Gastrocnemius medialis (tissue), 4 donors: ENCODE results near the gene NUP85. TPM values are rescaled to one million over a fixed set of nuclear protein-coding genes. Genes with fewer than 3 reads are reported as not detected.

ENCODE experiments used
- ATAC-seq, 2 donors: fragments of 150-250 bp; one replicate each; pipeline ENCODE4 v1.9.1; 2016
- DNase-seq, 2 donors: peaks; one replicate each; pipeline ENCODE4 v3.0.0-alpha.2; 2019
- H3K27ac ChIP-seq, 4 donors: fragments of 200-600 bp; sonication (generic); 1 replicate in 1 of 4; 2 replicates in 3 of 4; pipeline ENCODE4 v1.5.1; 2016 to 2018; ENCODE audit warnings: mild to moderate bottlenecking in 2 of 4, moderate library complexity in 1 of 4
- H3K27me3 ChIP-seq, 3 donors: fragments of 200-600 bp; sonication (generic) in 2 of 3; 1 replicate in 1 of 3; 2 replicates in 2 of 3; pipeline versions ENCODE4 v1.5.1 to v1.6.0; 2016 to 2019; ENCODE audit warnings: mild to moderate bottlenecking in 1 of 3, moderate library complexity in 1 of 3
- H3K36me3 ChIP-seq, 2 donors: fragments of 200-600 bp; sonication (generic) in 1 of 2; one replicate each; pipeline ENCODE4 v1.5.1; 2017 to 2018
- H3K4me1 ChIP-seq, 2 donors: fragments of 200-600 bp; sonication (generic) in 1 of 2; one replicate each; pipeline ENCODE4 v1.5.1; 2016 to 2017; ENCODE audit warnings: mild to moderate bottlenecking in 2 of 2
- H3K4me3 ChIP-seq, 4 donors: fragments of 200-600 bp; sonication (generic) in 3 of 4; 1 replicate in 1 of 4; 2 replicates in 3 of 4; pipeline ENCODE4 v1.5.1; 2016 to 2019; ENCODE audit warnings: mild to moderate bottlenecking in 2 of 4
- H3K9me3 ChIP-seq, 3 donors: fragments of 200-600 bp; sonication (generic) in 2 of 3; 1 replicate in 1 of 3; 2 replicates in 2 of 3; pipeline ENCODE4 v1.5.1; 2016 to 2019
- POLR2A ChIP-seq, 2 donors: fragments of 450-650 bp; IDR thresholded peaks; one replicate each; pipeline ENCODE4 v1.6.1; 2017; ENCODE audit warnings: antibody characterized with exemption in 2 of 2, mild to moderate bottlenecking in 2 of 2, moderate library complexity in 2 of 2
- in situ Hi-C, 4 donors: fragments of 200-750 bp; cut with MboI; loops; one replicate each; pipeline versions ENCODE4 v1.15.0 to v1.8.0; 2017; ENCODE audit warnings: low sequenced_read_pairs in 4 of 4
- intact Hi-C: fragments of 100-400 bp; cut with DNase I; formaldehyde crosslinking; loops from one replicate; pipeline ENCODE4 v1.15.1; 2023; ENCODE audit warnings: low total_unique reads
- total RNA-seq, 4 donors: library from RNA; depleted of rRNA; stranded (reverse); fragments of >200 nt; gene quantifications; one replicate each; pipeline versions ENCODE4 v1.1.0 to v1.2.3, GENCODE V29; 2016
- TF ChIP-seq, protein P1 (sequence below), 5 experiments: fragments of 450-650 bp in 3 of 5; fragments of 200-600 bp in 2 of 5; sonication (generic) in 2 of 5; IDR thresholded peaks in 4 of 5; conservative IDR thresholded peaks in 1 of 5; 1 replicate in 4 of 5; 2 replicates in 1 of 5; pipeline ENCODE4 v1.5.1; 2016 to 2019; ENCODE audit warnings: antibody characterized with exemption in 5 of 5, mild to moderate bottlenecking in 3 of 5, moderate library complexity in 3 of 5

The NUP85 gene
- total RNA-seq, 4 donors from 2014 or later, result 9.4 to 27.7 (median 13.6) TPM

DNA sequence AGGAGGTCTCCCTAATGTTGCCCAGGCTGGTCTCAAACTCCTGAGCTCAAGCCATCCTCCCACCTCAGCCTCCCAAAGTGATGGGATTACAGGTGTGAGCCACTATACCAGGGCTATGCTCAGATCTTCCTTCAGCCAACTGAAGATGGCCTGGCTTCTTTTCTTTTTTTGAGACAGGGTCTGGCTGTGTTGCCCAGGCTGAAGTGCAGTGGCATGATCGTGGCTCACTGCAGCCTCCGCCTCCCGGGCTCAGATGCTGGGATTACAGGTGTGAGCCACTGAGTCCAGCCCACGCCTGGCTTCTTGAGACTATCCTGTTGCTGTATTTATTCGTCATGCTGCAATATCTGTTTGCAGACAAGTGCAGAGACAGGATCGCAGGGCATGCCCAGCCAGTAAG, 79.6 kb downstream of the NUP85 start:
- no peak for TF ChIP-seq POLR2A (IDR thresholded peaks at IDR 0.05)
- TF ChIP-seq, protein P1, sequence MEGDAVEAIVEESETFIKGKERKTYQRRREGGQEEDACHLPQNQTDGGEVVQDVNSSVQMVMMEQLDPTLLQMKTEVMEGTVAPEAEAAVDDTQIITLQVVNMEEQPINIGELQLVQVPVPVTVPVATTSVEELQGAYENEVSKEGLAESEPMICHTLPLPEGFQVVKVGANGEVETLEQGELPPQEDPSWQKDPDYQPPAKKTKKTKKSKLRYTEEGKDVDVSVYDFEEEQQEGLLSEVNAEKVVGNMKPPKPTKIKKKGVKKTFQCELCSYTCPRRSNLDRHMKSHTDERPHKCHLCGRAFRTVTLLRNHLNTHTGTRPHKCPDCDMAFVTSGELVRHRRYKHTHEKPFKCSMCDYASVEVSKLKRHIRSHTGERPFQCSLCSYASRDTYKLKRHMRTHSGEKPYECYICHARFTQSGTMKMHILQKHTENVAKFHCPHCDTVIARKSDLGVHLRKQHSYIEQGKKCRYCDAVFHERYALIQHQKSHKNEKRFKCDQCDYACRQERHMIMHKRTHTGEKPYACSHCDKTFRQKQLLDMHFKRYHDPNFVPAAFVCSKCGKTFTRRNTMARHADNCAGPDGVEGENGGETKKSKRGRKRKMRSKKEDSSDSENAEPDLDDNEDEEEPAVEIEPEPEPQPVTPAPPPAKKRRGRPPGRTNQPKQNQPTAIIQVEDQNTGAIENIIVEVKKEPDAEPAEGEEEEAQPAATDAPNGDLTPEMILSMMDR (IDR thresholded peaks at IDR 0.05 in 4 of 5, conservative IDR thresholded peaks at IDR 0.05 in 1 of 5), result no peak
- in situ Hi-C loops, result no loop called here
- Histone ChIP-seq H3K27ac (no peak overlapping the region), H3K4me1 (peaks cover 5 to 9% of the 10 kb centered on the region in 2 donors), H3K9me3 (no peaks in the 10 kb centered on the region), H3K27me3 (no peaks in the 10 kb centered on the region), H3K4me3 (no peak overlapping the region), H3K36me3 (peaks cover 0 to 39% of the 10 kb centered on the region in 2 donors)
- no peak for ATAC-seq
- intact Hi-C loops, result no loop called here
- DNase-seq, result no peak

Other genes starting within 250 kb of the NUP85 start
- gene HID1, start 232.9 kb upstream of the NUP85 start, total RNA-seq, result 1 to 10 TPM; 2.2 to 4.3 (median 2.9) TPM
- gene CDR2L, start 218.0 kb upstream of the NUP85 start, total RNA-seq, result 1 to 10 TPM; 1.3 to 3.6 (median 2.6) TPM
- gene MRPL58, start 193.0 kb upstream of the NUP85 start, total RNA-seq, result 100 to 1,000 TPM in 3 of 4 donors, 10 to 100 TPM in 1; 97.9 to 141 (median 107) TPM
- gene ATP5PD, start 158.7 kb upstream of the NUP85 start, total RNA-seq, result 100 to 1,000 TPM; 377 to 495 (median 491) TPM
- 10 to 100 TPM; 29.4 to 51.1 (median 41.8) TPM for gene KCTD2, start 158.5 kb upstream of the NUP85 start, total RNA-seq
- gene SLC16A5, start 117.7 kb upstream of the NUP85 start, total RNA-seq, result 1 to 10 TPM; 1.5 to 7.9 (median 6.9) TPM
- gene ARMC7, start 95.7 kb upstream of the NUP85 start, total RNA-seq, result 1 to 10 TPM; 2.0 to 4.4 (median 3.0) TPM
- gene NT5C, start 73.9 kb upstream of the NUP85 start, total RNA-seq, result 100 to 1,000 TPM in 1 of 4 donors, 10 to 100 TPM in 3; 62.8 to 111 (median 68.0) TPM
- gene JPT1, start 51.2 kb upstream of the NUP85 start, total RNA-seq, result 100 to 1,000 TPM in 1 of 4 donors, 10 to 100 TPM in 3; 35.5 to 113 (median 71.8) TPM
- 10 to 100 TPM; 36.7 to 45.1 (median 43.3) TPM for gene SUMO2, start 22.7 kb upstream of the NUP85 start, total RNA-seq
- gene GGA3, start 55.9 kb downstream of the NUP85 start, total RNA-seq, result 10 to 100 TPM; 31.3 to 42.3 (median 35.3) TPM
- 100 to 1,000 TPM in 1 of 4 donors, 10 to 100 TPM in 3; 68.5 to 118 (median 82.6) TPM for gene MRPS7, start 56.2 kb downstream of the NUP85 start, total RNA-seq
- 10 to 100 TPM; 50.5 to 96.1 (median 72.4) TPM for gene MIF4GD, start 65.6 kb downstream of the NUP85 start, total RNA-seq
- 10 to 100 TPM in 3 of 4 donors, 1 to 10 TPM in 1; 6.1 to 18.7 (median 14.4) TPM for gene SLC25A19, start 83.8 kb downstream of the NUP85 start, total RNA-seq
- 10 to 100 TPM; 41.7 to 88.5 (median 68.8) TPM for gene GRB2, start 200.0 kb downstream of the NUP85 start, total RNA-seq